GM18861 (cell line): ENCODE results near the gene MS4A1.
"Not testable (repeated sequence)": the region's sequence is repeated elsewhere in the genome, so short reads cannot be mapped to it uniquely, and the experiment has no call there.

Source experiments
- ATAC-seq: cut with Tn5 transposase; IDR thresholded peaks from one replicate; pipeline ENCODE4 v1.9.1; 2021; ENCODE audit not compliant: unreplicated experiment

MS4A1 gene

GRCh38 chr11:60502221-60502775 lies 46.7 kb downstream of the MS4A1 start:
- no peak for ATAC-seq

- no peak for ATAC-seq
These were observed 48.7 kb downstream of the MS4A1 start for GRCh38 chr11:60504219-60504905.

GRCh38 chr11:60509609-60510008 lies 54.0 kb downstream of the MS4A1 start:
- not testable (repeated sequence) for ATAC-seq

- not testable (repeated sequence) for ATAC-seq
These were observed 54.6 kb downstream of the MS4A1 start for GRCh38 chr11:60510209-60510608.

GRCh38 chr11:60511393-60511792 lies 55.7 kb downstream of the MS4A1 start:
- ATAC-seq, result no peak

- ATAC-seq, result no peak
These were observed 57.1 kb downstream of the MS4A1 start for GRCh38 chr11:60512651-60513225.

GRCh38 chr11:60513496-60514460 lies 58.1 kb downstream of the MS4A1 start:
- ATAC-seq, result no peak

- ATAC-seq, result no peak
These were observed 59.7 kb downstream of the MS4A1 start, which contains the start of gene MS4A13 for GRCh38 chr11:60515144-60515855. Gene MS4A13 (plus strand): TSS chr11:60515392. CDS start chr11:60518084, 2,692 bp downstream.
